GM18511 (cell line): ENCODE measurements around the gene KLHL4.
"Not testable (repeated sequence)": the region's sequence is repeated elsewhere in the genome, so short reads cannot be mapped to it uniquely, and the experiment has no call there.

Source experiments
- ATAC-seq: cut with Tn5 transposase; IDR thresholded peaks from one replicate; pipeline ENCODE4 v1.9.1; 2021; ENCODE audit warnings: mild to moderate bottlenecking, moderate library complexity; ENCODE audit not compliant: unreplicated experiment

Gene KLHL4

DNA sequence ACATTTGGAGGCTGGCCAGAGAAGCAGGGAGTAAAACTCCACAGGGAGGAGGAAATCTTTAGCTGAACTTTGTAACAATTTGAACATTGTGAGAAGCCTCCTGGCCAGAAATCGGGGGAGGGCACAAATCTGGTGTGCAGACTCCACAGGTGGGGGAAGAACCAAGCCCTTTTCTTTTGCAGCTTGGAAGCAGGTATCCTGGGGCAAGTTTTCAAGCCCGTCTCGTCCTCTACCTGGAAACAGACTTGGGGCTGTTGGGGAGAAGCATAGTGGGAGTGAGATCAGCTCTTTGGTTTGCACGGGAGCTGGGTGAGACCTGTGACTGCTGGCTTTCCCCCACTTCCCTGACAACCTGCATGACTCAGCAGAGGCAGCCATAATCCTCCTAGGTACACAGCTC is 123.8 kb downstream of the KLHL4 start:
- ATAC-seq = not testable (repeated sequence)

DNA sequence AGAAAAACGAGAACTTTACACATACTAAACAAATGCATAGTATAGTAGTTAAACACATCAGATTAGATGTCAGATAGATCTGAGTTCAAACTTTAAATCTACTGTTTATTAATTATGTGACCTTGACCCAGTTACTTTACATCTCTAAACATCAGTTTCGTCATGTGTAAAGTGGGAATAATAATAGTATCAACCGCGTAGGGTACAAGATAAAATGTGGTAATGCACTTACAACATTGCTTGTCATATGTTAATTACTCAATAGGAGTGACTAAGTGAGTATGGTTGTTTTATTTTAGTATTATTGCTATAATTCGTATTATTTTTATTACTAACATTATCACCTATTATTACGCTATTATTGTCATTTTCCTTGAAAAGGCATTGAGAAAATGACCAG is 144.2 kb downstream of the KLHL4 start:
- ATAC-seq = no peak

DNA sequence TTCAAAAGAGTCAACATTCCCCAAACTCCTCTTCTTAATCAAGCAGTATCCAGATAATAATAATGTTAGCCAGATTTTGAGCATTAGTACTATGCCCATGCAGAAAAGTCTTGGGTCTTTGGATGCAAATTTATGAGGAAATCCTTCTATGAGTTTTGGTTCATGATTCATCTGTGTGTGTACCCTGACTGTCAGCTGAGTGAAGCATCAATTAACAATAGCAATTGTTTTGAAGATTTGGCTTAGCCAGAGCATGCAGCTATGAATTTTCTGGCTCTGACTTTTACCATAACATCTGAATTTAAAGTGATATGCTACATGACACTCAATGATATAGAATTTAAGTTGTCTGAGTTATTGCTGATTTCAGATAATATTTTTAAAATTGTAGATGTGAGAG is 145.8 kb downstream of the KLHL4 start:
- no peak for ATAC-seq

DNA sequence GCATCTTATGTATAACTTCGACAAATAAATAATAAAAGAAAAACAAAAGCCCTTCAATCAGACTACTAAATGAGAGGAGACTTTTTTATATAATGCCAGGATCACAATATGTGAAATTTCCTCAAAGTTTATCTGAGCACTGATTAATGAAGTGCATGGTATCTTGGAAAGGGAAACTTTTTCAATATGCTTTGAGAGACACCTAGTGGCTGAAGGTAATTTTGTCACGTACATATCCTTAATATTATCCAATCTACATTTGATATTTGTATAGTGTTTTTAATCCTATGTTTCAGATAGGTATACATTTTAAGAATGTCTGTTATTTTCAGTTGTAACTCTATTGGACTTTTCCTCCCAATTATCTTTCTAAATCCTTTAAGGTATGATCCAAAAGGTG is 146.8 kb downstream of the KLHL4 start:
- ATAC-seq = peak; percentile 51

DNA sequence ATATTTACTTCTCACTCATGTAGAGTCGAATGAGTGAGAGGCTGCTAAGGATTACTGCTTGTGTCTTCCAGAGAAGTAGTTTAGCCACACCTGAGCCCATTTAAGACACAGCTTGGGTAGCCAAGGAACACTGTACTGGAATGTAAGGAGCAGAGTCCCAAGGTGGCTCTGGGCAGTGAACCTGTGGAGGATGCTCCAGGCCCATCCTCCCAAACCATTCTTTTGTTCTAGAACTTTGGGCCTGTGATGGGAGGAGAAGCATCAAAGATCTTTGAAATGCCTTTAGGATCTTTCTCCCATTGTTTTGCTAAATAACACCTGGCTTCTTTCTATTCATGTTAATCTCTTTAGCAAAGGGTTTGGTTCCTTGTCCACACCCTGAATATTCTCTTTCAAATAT is 162.2 kb downstream of the KLHL4 start:
- ATAC-seq = no peak

DNA sequence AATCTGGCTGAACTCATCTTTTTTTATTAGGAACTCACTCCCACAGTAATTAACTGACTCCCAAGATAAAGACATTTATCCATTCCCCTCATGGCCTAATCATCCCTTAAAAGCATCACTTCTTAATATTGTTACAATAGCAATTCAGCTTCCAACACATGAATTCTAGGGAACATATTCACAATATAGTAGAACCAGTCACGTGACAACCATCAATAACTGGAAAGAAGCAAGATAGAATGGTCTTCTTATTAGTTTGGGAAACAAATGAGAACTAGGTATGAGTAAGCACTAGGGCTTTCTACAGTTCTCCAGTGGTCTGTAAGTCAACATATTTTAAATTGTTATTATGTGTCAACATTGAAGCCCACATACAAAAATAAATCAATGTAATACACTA is 170.1 kb downstream of the KLHL4 start:
- no peak for ATAC-seq

DNA sequence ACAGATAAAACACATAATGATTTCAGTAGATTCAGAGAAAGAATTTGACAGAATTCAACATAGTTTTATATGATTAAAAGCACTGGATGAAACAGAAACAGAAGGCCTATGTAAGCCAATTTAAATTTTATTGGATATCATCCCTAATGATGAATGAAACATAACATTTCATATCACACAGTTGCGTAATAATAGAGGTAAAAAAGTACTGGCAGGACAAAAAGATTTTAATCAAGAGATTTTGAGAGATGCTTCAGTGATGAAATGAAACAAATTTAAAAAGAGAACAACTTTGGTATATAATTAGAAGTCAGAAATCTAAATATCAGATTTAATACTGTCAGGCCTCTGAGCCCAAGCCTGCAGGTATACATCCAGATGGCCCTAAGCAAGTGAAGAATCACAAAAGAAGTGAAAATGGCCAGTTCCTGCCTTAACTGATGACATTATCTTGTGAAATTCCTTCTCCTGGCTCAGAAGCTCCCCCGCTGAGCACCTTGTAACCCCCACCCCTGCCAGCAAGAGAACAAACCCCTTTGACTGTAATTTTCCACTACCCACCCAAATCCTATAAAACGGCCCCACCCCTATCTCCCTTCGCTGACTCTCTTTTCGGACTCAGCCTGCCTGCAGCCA is 170.6 kb downstream of the KLHL4 start:
- ATAC-seq = not testable (repeated sequence)

DNA sequence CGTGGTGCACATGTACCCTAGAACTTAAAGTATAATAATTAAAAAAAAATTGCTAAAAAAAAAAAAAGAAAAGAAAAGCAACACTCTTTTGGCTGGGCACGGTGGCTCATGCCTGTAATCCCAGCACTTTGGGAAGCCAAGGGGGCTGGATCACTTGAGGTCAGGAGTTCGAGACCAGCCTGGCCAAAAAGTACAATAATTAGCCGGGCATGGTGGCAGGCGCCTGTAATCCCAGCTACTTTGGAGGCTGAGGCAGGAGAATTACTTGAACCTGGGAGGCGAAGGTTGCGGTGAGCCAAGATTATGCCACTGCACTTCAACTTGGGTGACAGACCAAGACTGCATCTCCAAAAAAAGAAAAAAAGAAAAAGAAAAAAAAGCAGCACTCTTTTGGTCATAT is 171.6 kb downstream of the KLHL4 start:
- ATAC-seq = not testable (repeated sequence)

DNA sequence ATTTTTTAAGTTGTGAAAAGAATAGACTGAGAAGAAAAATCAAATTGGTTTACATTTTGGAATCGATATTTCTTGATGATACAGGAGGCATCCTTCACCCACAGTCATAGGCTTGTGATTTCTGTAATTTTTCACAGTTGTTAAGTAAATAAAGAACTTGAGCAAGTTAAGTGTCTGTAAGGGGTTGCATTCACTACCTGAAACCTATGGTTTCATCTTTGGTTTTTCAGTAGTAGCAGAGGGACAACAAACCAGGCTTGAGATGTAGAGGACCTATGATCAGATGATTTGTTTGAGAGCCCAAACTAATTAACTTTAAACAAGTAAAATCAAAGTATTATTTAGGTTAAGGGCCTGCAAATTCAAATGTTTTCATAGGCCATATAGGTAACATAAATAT is 175.6 kb downstream of the KLHL4 start:
- ATAC-seq = no peak

DNA sequence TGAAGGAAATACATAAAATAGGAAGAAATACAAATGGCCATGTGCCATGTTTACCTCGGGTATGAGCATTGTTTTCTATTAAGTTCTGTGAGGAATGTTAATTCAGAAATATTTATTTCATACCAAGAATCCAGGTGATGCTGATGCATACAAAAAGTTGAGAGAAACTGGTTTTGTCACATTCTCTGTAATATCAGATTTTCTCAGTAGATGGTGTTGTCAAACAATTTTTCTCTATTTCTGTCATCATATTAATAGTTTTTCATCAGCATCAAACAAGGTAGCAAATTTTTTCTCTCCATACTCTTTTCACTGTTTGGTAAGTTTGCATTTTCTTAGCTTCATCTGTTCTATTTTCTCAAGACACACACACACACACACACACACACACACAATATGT is 179.8 kb downstream of the KLHL4 start:
- no peak for ATAC-seq

DNA sequence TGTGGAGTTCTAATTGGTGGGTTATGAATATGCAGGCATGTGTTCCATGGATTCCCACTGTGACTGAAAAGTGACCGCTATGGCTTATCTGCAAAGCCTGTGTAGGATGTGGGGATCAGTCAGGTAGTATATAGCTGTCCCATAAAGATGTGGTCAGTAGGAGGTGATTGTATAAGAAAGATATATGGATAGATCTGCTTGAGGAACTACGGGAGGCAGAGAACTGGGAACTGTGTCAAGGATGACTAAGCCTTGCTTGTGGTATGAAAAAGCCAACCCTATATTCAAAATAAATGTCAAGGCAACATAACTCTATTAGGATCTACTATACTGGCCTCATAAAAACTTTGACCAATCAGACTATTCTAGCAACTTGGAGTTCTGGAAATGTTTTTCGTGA is 185.2 kb downstream of the KLHL4 start:
- ATAC-seq = no peak

DNA sequence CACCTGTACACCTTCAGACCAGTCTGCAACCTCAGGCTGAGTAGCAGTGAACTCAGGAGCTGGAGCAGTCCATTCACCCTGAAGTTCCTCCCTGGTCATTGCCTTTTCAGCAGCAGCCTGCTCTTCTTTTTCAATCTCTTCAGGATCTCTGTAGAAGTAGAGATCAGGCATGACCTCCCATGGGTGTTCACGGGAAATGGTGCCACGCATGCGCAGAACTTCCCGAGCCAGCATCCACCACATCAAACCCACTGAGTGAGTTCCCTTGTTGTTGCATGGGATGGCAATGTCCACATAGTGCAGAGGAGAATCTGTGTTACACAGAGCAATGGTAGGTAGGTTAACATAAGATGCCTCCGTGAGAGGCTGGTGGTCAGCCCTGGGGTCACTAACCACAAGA is 185.9 kb downstream of the KLHL4 start:
- not testable (repeated sequence) for ATAC-seq

DNA sequence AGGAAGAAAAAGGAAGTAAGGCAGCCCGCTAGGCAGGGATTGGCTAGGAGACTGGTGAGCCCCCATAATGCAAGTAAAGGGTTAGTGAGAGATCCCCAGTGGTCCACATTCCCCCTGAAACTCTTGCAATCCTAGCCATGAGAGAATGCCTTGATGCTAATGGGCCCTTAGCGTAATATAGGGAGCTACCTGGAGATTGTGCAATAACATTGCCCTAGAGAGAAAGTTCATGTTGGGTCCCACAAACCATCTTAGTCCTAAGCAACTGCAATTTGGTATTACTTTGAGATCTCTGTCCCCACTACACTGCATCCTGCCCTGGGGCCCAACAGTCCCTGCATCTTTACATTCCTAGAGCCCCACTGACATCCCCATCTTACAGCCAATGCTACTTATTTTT is 188.5 kb downstream of the KLHL4 start:
- no peak for ATAC-seq

DNA sequence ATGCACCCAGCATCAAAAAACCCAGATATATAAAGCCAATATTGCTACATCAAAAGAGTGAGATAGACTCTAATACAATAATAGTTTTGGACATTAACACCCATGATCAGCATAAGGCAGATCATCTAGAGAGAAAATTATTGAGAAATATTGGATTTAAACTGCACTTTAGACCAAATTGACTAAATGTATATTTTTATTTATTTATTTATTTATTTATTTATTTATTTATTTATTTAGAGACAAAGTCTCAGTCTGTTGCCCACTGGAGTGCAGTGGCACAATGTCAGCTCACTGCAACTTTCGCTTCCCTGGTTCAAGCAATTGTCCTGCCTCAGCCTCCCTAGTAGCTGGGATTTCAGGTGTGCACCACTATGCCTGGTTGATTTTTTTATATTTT is 193.0 kb downstream of the KLHL4 start:
- no peak for ATAC-seq
